ENCODE results near the gene MORN4. TPM values are rescaled to one million over a fixed set of nuclear protein-coding genes. Genes with fewer than 3 reads are reported as not detected.

MORN4 gene
- total RNA-seq, 1 experiment from 2014 or later = 11.9 TPM

GRCh38 chr10:97651773-97652172, 18.5 kb upstream of the MORN4 start:
- no peaks in the 10 kb centered on the region for H4K20me1 ChIP-seq (ENCODE audit: control insufficient read depth, insufficient read depth, insufficient read length)
- TF ChIP-seq, protein P1, sequence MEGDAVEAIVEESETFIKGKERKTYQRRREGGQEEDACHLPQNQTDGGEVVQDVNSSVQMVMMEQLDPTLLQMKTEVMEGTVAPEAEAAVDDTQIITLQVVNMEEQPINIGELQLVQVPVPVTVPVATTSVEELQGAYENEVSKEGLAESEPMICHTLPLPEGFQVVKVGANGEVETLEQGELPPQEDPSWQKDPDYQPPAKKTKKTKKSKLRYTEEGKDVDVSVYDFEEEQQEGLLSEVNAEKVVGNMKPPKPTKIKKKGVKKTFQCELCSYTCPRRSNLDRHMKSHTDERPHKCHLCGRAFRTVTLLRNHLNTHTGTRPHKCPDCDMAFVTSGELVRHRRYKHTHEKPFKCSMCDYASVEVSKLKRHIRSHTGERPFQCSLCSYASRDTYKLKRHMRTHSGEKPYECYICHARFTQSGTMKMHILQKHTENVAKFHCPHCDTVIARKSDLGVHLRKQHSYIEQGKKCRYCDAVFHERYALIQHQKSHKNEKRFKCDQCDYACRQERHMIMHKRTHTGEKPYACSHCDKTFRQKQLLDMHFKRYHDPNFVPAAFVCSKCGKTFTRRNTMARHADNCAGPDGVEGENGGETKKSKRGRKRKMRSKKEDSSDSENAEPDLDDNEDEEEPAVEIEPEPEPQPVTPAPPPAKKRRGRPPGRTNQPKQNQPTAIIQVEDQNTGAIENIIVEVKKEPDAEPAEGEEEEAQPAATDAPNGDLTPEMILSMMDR (conservative IDR thresholded peaks at IDR 0.05) = no peak
- H3K27ac ChIP-seq (ENCODE audit: insufficient read length, low read depth, low read length) = no peak overlapping the region
- no peak overlapping the region for H2BK120ac ChIP-seq (ENCODE audit: low read depth, low read length, poor library complexity, severe bottlenecking)
- H2AFZ ChIP-seq (ENCODE audit: low read length) = no peak overlapping the region
- H2BK12ac ChIP-seq (ENCODE audit: insufficient read length, low read depth, low read length) = no peak overlapping the region
- no peaks in the 10 kb centered on the region; the same call in 1 of the 2 replicates for H3K27me3 Mint-ChIP-seq (ENCODE audit: low read depth)
- no peak overlapping the region for H4K5ac ChIP-seq (ENCODE audit: insufficient read length, low read depth, low read length)
- no peak overlapping the region for H4K91ac ChIP-seq (ENCODE audit: insufficient read length, low read depth, low read length)
- no peak overlapping the region for H3K9ac ChIP-seq (ENCODE audit: extremely low read depth, insufficient read length, low read length)
- no peak for DNase-seq
- no peaks in the 10 kb centered on the region for H3K79me1 ChIP-seq (ENCODE audit: insufficient read depth, low read depth, low read length, poor library complexity, severe bottlenecking)
- H3K14ac ChIP-seq (ENCODE audit: insufficient read depth, low read length) = no peak overlapping the region
- no peak overlapping the region for H3K18ac ChIP-seq (ENCODE audit: insufficient read length, low read depth, low read length)
- no peak overlapping the region for H3K56ac ChIP-seq (ENCODE audit: insufficient read length, low read depth, low read length)
- H3T11ph ChIP-seq (ENCODE audit: low read length) = no peak overlapping the region
- no peak overlapping the region for H3K23ac ChIP-seq (ENCODE audit: insufficient read length, low read depth, low read length)
- no peak overlapping the region for H2BK15ac ChIP-seq (ENCODE audit: low read depth, low read length)
- peaks cover 5% of the 10 kb centered on the region; the same call in 1 of the 2 replicates for H3K79me2 ChIP-seq (ENCODE audit: insufficient read depth, low read length)
- no peak overlapping the region for H3K4me3 Mint-ChIP-seq
- H3K9me3 ChIP-seq (ENCODE audit: control insufficient read depth, low read depth, low read length) = no peaks in the 10 kb centered on the region
- H2BK5ac ChIP-seq (ENCODE audit: insufficient read length, low read length) = no peak overlapping the region
- H4K8ac ChIP-seq (replicated peaks; ENCODE audit: insufficient read length, low read depth, low read length) = no peak overlapping the region
- no peaks in the 10 kb centered on the region for H3K9me3 Mint-ChIP-seq
- H3K23me2 ChIP-seq (ENCODE audit: insufficient read length, low read depth, low read length, poor library complexity, severe bottlenecking) = peaks cover 3% of the 10 kb centered on the region
- WGBS (ENCODE audit: extremely low coverage, insufficient read length, low lambda C conversion rate) = no CpG with 5 or more reads among the region's 3 CpGs
- H2BK20ac ChIP-seq (ENCODE audit: low read depth, low read length, poor library complexity, severe bottlenecking) = no peak overlapping the region
- no peaks in the 10 kb centered on the region for H3K27me3 ChIP-seq (ENCODE audit: insufficient read depth, low read length)
- peaks cover 28% of the 10 kb centered on the region in 2 experiments for H3K4me1 Mint-ChIP-seq
- H2AK5ac ChIP-seq (ENCODE audit: insufficient read length, low read length) = no peak overlapping the region
- H3K36me3 Mint-ChIP-seq (ENCODE audit: insufficient read depth in 1 of 3, low read depth in 3 of 3) = peaks cover 24 to 57% (median 55%) of the 10 kb centered on the region in 3 experiments; a peak in 6 of 7 replicates
- H3K27ac Mint-ChIP-seq = peak overlapping the region in 1 of 3 experiments; percentile 81; a peak in 3 of 7 replicates
- peaks cover 5% of the 10 kb centered on the region; the same call in 1 of the 2 replicates for H3K4me1 ChIP-seq (ENCODE audit: insufficient read depth, low read length)
- H3K4me2 ChIP-seq (ENCODE audit: insufficient read depth, insufficient read length, low read length) = no peak overlapping the region
- H3K4ac ChIP-seq (ENCODE audit: low read depth, low read length) = no peak overlapping the region

Measured in H9 (cell line).